Neuron (in vitro differentiated cells): ENCODE measurements around the gene PRKAA1.
"Not testable (repeated sequence)": the region's sequence is repeated elsewhere in the genome, so short reads cannot be mapped to it uniquely, and the experiment has no call there.

Experiments used
- H2AFZ ChIP-seq: one replicate; pipeline ENCODE4 v1.6.1; 2013; ENCODE audit warnings: low read depth, mild to moderate bottlenecking, inconsistent platforms, low read length, moderate library complexity
- H3K27me3 ChIP-seq: one replicate; pipeline ENCODE4 v1.6.1; 2013; ENCODE audit warnings: low read length; ENCODE audit not compliant: insufficient read depth
- H3K36me3 ChIP-seq: one replicate; pipeline ENCODE4 v1.6.1; 2013; ENCODE audit warnings: low read length; ENCODE audit not compliant: insufficient read depth
- H3K4me1 ChIP-seq: one replicate; pipeline ENCODE4 v1.6.1; 2013; ENCODE audit warnings: low read length; ENCODE audit not compliant: insufficient read depth
- H3K4me3 ChIP-seq: 2 replicates; pipeline ENCODE4 v1.5.1; 2013; ENCODE audit warnings: mild to moderate bottlenecking, low read length, moderate library complexity
- H3K9me3 ChIP-seq: one replicate; pipeline ENCODE4 v1.6.1; 2013; ENCODE audit warnings: low read length

PRKAA1 gene

DNA sequence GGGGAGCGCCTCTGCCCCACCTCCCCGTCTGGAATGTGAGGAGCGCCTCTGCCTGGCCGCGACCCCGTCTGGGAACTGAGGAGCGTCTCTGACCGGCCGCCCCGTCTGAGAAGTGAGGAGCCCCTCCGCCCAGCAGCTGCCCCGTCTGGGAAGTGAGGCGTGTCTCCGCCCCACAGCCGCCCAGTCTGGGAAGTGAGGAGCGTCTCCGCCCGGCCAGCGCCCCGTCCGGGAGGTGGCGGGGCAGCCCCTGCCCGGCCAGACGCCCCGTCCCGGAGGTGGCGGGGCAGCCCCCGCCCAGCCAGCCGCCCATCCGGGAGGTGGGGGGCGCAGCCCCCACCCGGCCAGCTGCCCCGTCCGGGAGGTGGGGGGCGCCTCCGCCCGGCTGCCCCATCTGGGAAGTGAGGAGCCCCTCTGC is 75.7 kb downstream of the PRKAA1 start:
- peaks cover 18% of the 10 kb centered on the region for H3K9me3 ChIP-seq
- not testable (repeated sequence) for H3K4me3 ChIP-seq, H3K27me3 ChIP-seq, H3K4me1 ChIP-seq, H2AFZ ChIP-seq
- H3K36me3 ChIP-seq: peaks cover 17% of the 10 kb centered on the region

DNA sequence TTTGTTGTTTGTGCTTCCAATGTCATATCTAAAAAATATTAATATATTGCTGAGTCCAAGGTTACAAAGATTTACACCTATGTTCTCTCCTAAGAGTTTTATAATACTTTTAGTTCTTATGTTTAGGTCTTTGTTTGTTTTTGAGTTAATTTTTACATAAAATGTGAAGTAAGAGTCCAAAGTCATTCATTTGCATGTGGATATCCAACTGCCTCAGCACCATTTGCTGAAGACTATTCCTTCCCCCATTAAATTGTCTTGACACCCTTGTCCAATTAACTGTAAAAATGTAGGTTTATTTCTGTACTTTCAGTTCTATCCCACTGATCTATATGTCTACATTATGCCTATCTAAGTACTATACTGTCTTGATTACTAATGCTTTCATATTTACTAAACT is 78.1 kb downstream of the PRKAA1 start:
- Histone ChIP-seq H3K36me3 (peaks cover 17% of the 10 kb centered on the region), H3K4me1 (no peaks in the 10 kb centered on the region), H3K4me3 (no peak overlapping the region), H3K27me3 (no peaks in the 10 kb centered on the region), H3K9me3 (peaks cover 17% of the 10 kb centered on the region), H2AFZ (no peak overlapping the region)

DNA sequence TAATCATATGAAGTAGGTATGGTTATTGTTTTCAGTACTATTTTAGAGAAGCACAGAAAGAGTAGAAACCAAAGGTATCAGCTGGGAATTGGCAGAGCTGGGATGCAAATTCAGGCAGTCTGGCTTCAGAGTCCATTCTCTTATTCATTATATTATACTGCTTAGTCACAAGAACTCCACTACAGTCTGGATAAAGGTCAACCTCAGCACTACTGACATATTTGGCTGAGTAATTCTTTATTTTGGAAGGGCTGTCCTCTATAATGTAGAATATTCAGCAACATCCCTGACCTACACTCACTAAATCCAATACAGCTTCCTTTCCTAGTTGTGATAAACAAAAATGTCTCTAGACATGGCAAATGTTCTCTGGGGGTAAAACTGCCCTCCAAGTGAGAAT is 80.9 kb downstream of the PRKAA1 start:
- Histone ChIP-seq H3K36me3 (peaks cover 13% of the 10 kb centered on the region), H3K27me3 (no peaks in the 10 kb centered on the region), H3K9me3 (peaks cover 14% of the 10 kb centered on the region), H3K4me3 (no peak overlapping the region), H3K4me1 (no peaks in the 10 kb centered on the region), H2AFZ (no peak overlapping the region)

DNA sequence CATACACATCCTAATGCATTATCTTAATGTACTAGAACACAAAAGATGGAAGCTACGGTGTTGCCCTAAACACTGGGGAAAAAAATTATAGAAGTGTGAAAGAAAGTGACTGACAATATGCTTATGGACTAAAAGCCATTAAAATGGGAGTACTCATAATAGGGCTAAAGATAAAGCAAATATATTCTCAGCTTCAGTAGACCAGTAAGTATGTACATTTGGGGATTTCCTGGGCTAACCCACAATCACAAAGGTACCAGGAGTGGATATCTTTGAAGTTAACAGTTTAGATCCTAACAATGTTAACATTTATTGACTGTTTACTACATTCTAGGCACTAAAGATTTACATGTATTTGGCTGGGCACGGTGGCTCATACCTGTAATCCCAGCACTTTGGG is 81.6 kb downstream of the PRKAA1 start:
- peaks cover 13% of the 10 kb centered on the region for H3K9me3 ChIP-seq

DNA sequence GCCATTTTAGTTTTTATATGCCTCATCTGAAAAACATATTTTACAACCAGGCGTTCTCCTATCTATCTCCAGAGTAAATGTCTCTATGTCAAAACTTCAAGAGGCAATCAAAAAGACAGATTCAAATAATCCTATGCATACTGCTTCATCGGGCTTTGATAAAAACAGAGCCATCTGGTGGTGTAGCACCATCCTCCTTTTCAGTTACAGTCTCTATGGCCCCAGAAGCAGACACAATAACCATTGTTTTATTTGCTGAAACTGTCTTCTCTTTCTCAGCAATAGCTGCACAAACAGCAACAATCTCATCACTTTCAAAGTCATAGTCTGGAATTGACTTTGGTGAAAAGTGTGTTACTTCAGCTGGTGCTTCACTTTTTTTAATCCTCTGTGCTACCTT is 82.2 kb downstream of the PRKAA1 start:
- no peak overlapping the region for H2AFZ ChIP-seq
- H3K27me3 ChIP-seq: no peaks in the 10 kb centered on the region
- no peaks in the 10 kb centered on the region for H3K4me1 ChIP-seq
- H3K9me3 ChIP-seq: peaks cover 12% of the 10 kb centered on the region
- H3K36me3 ChIP-seq: peaks cover 13% of the 10 kb centered on the region
- no peak overlapping the region for H3K4me3 ChIP-seq

More for the DNA sequence above, 81.6 kb downstream of the PRKAA1 start:
- no peaks in the 10 kb centered on the region for H3K4me1 ChIP-seq
- no peaks in the 10 kb centered on the region for H3K27me3 ChIP-seq
- H3K4me3 ChIP-seq: no peak overlapping the region
- H3K36me3 ChIP-seq: peaks cover 13% of the 10 kb centered on the region
- H2AFZ ChIP-seq: no peak overlapping the region

DNA sequence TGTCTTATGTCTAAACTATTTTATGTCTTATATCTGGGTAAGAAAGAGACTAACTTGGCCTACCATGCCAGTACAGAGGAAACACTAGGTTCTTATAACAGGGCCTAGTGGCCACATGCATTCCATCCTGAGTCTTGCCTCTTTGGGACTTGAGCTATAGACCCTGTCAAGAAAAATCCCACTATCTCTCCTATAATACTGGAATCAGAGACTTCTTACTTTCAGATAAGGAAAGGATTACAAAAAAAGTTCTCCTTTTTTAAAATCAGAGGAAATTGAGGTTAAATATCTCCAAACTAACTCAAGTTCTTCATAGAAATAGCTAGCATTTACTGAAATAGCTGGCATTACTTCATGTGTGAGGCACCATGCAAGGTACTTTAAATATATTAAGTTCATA is 84.2 kb downstream of the PRKAA1 start:
- H3K27me3 ChIP-seq: no peaks in the 10 kb centered on the region
- H3K9me3 ChIP-seq: peaks cover 3% of the 10 kb centered on the region
- H2AFZ ChIP-seq: no peak overlapping the region
- H3K36me3 ChIP-seq: peaks cover 8% of the 10 kb centered on the region
- H3K4me3 ChIP-seq: no peak overlapping the region
- no peaks in the 10 kb centered on the region for H3K4me1 ChIP-seq

DNA sequence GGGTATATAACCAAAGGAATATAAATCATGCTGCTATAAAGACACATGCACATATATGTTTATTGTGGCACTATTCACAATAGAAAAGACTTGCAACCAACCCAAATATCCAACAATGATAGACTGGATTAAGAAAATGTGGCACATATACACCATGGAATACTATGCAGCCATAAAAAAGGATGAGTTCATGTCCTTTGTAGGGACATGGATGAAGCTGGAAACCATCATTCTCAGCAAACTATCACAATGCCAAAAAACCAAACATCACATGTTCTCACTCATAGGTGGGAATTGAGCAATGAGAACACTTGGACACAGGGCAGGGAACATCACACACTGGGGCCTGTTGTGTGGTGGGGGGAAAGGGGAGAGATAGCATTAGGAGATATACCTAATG is 87.6 kb downstream of the PRKAA1 start:
- not testable (repeated sequence) for H3K4me1 ChIP-seq, H3K27me3 ChIP-seq, H3K4me3 ChIP-seq, H3K36me3 ChIP-seq, H3K9me3 ChIP-seq, H2AFZ ChIP-seq
